ENCODE data around the gene RALGPS1.
"Not testable (repeated sequence)": the region's sequence is repeated elsewhere in the genome, so short reads cannot be mapped to it uniquely, and the experiment has no call there.

The RALGPS1 gene

GRCh38 chr9:127170652-127171051 is 256.1 kb downstream of the RALGPS1 start:
- H3K4me2 ChIP-seq (ENCODE audit: low read depth, low read length), result no peak overlapping the region
- no peak for TF ChIP-seq CTCF (IDR thresholded peaks at IDR 0.05; ENCODE audit: low read length)
- no peak for TF ChIP-seq EZH2 (optimal IDR thresholded peaks at IDR 0.05; ENCODE audit: low read depth, low read length)
- no peak for TF ChIP-seq EZH2phosphoT487 (IDR thresholded peaks at IDR 0.05; ENCODE audit: low read length)

GRCh38 chr9:127171348-127171747 is 256.8 kb downstream of the RALGPS1 start:
- not testable (repeated sequence) for H3K4me3 ChIP-seq (ENCODE audit: low read length); H3K36me3 ChIP-seq (replicated peaks; ENCODE audit: insufficient read depth, low read length); H3K9me3 ChIP-seq (replicated peaks; ENCODE audit: insufficient read depth, low read length); H3K27ac ChIP-seq (ENCODE audit: low read length); H3K79me2 ChIP-seq (ENCODE audit: low read length); H2AFZ ChIP-seq (ENCODE audit: low read length); H3K4me2 ChIP-seq (ENCODE audit: low read depth, low read length); H3K9ac ChIP-seq (ENCODE audit: low read length); H3K4me1 ChIP-seq (ENCODE audit: low read length); H4K20me1 ChIP-seq (ENCODE audit: insufficient read depth, low read length); H3K27me3 ChIP-seq (replicated peaks; ENCODE audit: insufficient read depth, low read length); H3F3A ChIP-seq (ENCODE audit: insufficient read depth, low read length); H3K9me2 ChIP-seq (replicated peaks; ENCODE audit: insufficient read depth, low read length); DNase-seq

More at GRCh38 chr9:127170652-127171051, 256.1 kb downstream of the RALGPS1 start:
- H3F3A ChIP-seq (ENCODE audit: insufficient read depth, low read length), result no peaks in the 10 kb centered on the region
- no peak overlapping the region for H3K9ac ChIP-seq (ENCODE audit: low read length)
- no peaks in the 10 kb centered on the region for H3K27me3 ChIP-seq (replicated peaks; ENCODE audit: insufficient read depth, low read length)
- no peak overlapping the region for H3K27ac ChIP-seq (ENCODE audit: low read length)
- H3K4me3 ChIP-seq (ENCODE audit: low read length), result no peak overlapping the region
- no peak overlapping the region for H2AFZ ChIP-seq (ENCODE audit: low read length)
- H3K9me2 ChIP-seq (replicated peaks; ENCODE audit: insufficient read depth, low read length), result no peaks in the 10 kb centered on the region
- no peaks in the 10 kb centered on the region for H3K79me2 ChIP-seq (ENCODE audit: low read length)
- peaks cover 4% of the 10 kb centered on the region; the same call in 1 of the 2 replicates for H3K4me1 ChIP-seq (ENCODE audit: low read length)
- no peaks in the 10 kb centered on the region for H4K20me1 ChIP-seq (ENCODE audit: insufficient read depth, low read length)
- no peaks in the 10 kb centered on the region for H3K9me3 ChIP-seq (replicated peaks; ENCODE audit: insufficient read depth, low read length)
- no peak for DNase-seq
- H3K36me3 ChIP-seq (replicated peaks; ENCODE audit: insufficient read depth, low read length), result no peaks in the 10 kb centered on the region

GRCh38 chr9:127172066-127172707 is 257.6 kb downstream of the RALGPS1 start:
- Histone ChIP-seq H3K27me3 (replicated peaks; ENCODE audit: insufficient read depth, low read length) (no peaks in the 10 kb centered on the region), H3K36me3 (replicated peaks; ENCODE audit: insufficient read depth, low read length) (no peaks in the 10 kb centered on the region), H3K4me1 (ENCODE audit: low read length) (no peaks in the 10 kb centered on the region), H3K4me3 (ENCODE audit: low read length) (no peak overlapping the region), H3K4me2 (ENCODE audit: low read depth, low read length) (no peak overlapping the region), H3F3A (ENCODE audit: insufficient read depth, low read length) (no peaks in the 10 kb centered on the region), H3K9ac (ENCODE audit: low read length) (no peak overlapping the region), H2AFZ (ENCODE audit: low read length) (no peak overlapping the region), H3K9me2 (replicated peaks; ENCODE audit: insufficient read depth, low read length) (no peaks in the 10 kb centered on the region), H3K27ac (ENCODE audit: low read length) (no peak overlapping the region), H4K20me1 (ENCODE audit: insufficient read depth, low read length) (no peaks in the 10 kb centered on the region), H3K79me2 (ENCODE audit: low read length) (no peaks in the 10 kb centered on the region), H3K9me3 (replicated peaks; ENCODE audit: insufficient read depth, low read length) (no peaks in the 10 kb centered on the region)
- no peak for TF ChIP-seq EZH2 (optimal IDR thresholded peaks at IDR 0.05; ENCODE audit: low read depth, low read length)
- TF ChIP-seq CTCF (IDR thresholded peaks at IDR 0.05; ENCODE audit: low read length), result no peak
- no peak for TF ChIP-seq EZH2phosphoT487 (IDR thresholded peaks at IDR 0.05; ENCODE audit: low read length)
- DNase-seq, result no peak

GRCh38 chr9:127173063-127173462 is 258.5 kb downstream of the RALGPS1 start:
- TF ChIP-seq EZH2phosphoT487 (IDR thresholded peaks at IDR 0.05; ENCODE audit: low read length) (no peak), EZH2 (optimal IDR thresholded peaks at IDR 0.05; ENCODE audit: low read depth, low read length) (no peak), CTCF (IDR thresholded peaks at IDR 0.05; ENCODE audit: low read length) (no peak)
- no peaks in the 10 kb centered on the region for H3K9me3 ChIP-seq (replicated peaks; ENCODE audit: insufficient read depth, low read length)
- no peaks in the 10 kb centered on the region for H3K79me2 ChIP-seq (ENCODE audit: low read length)
- no peaks in the 10 kb centered on the region for H4K20me1 ChIP-seq (ENCODE audit: insufficient read depth, low read length)
- no peak overlapping the region for H3K4me2 ChIP-seq (ENCODE audit: low read depth, low read length)
- no peak overlapping the region for H3K4me3 ChIP-seq (ENCODE audit: low read length)
- H2AFZ ChIP-seq (ENCODE audit: low read length), result no peak overlapping the region
- no peaks in the 10 kb centered on the region for H3K9me2 ChIP-seq (replicated peaks; ENCODE audit: insufficient read depth, low read length)
- H3F3A ChIP-seq (ENCODE audit: insufficient read depth, low read length), result no peaks in the 10 kb centered on the region
- no peak overlapping the region for H3K9ac ChIP-seq (ENCODE audit: low read length)
- DNase-seq, result no peak
- H3K27ac ChIP-seq (ENCODE audit: low read length), result no peak overlapping the region
- H3K36me3 ChIP-seq (replicated peaks; ENCODE audit: insufficient read depth, low read length), result no peaks in the 10 kb centered on the region
- no peaks in the 10 kb centered on the region for H3K27me3 ChIP-seq (replicated peaks; ENCODE audit: insufficient read depth, low read length)
- no peaks in the 10 kb centered on the region for H3K4me1 ChIP-seq (ENCODE audit: low read length)
